Erythroblast (primary cell): ENCODE results near the gene FGD3.

Source experiments
- DNase-seq, 2 experiments: peaks; one replicate each; lab custom pipeline; 2025; lab: John Stamatoyannopoulos, UW
- GATA1 ChIP-seq: IDR thresholded peaks from 2 replicates; pipeline ENCODE4 v1.6.1; 2011; ENCODE audit warnings: low read depth, mild to moderate bottlenecking, control low read depth, low read length, moderate library complexity
- POLR2A ChIP-seq: IDR thresholded peaks from 2 replicates; pipeline ENCODE4 v1.6.1; 2011; ENCODE audit warnings: mild to moderate bottlenecking, low read length

The FGD3 gene

DNA sequence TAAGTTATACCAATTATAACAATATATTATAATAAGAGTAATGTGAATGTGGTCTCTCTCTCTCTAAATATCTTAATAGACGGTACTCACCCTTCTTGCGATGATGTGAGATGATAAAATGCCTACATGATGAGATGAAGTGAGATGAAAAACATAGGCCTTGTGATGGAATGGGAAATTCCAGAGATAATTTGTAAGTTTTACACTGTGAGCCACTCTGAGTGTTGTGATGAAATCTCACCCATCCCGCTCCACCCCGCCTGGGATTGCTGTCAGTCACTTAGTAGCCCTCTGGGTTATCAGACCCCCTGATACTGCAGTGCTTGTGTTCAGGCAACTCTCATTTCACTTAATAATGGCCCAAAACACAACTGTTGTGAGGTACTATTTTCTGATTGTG is 121.6 kb downstream of the FGD3 start:
- DNase-seq, result no peak

GRCh38 chr9:93071464-93071863 is 124.1 kb downstream of the FGD3 start:
- TF ChIP-seq POLR2A, result no peak
- TF ChIP-seq GATA1, result no peak
- peak; percentile 85 to 89 for DNase-seq

More for the DNA sequence above, 121.6 kb downstream of the FGD3 start:
- TF ChIP-seq POLR2A (no peak), GATA1 (no peak)

DNA sequence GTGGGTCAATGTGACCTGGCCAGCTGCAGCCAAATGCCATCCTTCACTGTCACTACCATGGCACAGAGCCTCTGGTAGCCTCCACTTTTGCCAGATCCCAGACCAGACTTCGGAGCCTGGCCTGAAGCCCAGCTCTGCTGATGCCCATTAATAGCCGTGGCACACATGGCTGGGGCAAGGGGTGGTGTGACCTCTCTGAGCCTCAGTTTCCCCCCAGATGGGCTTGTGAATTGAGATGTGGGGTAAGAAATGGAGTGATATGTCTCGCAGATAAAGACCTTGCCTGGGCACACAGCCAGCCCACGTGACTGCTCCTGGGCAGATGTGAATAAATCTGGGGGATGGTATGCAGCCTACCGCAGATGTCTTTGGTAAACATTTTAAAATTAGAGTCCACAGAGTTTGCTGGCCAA is 125.1 kb downstream of the FGD3 start:
- DNase-seq, result peak; percentile 20 to 47
- TF ChIP-seq GATA1 (no peak), POLR2A (no peak)

- no peak for TF ChIP-seq POLR2A
- no peak for TF ChIP-seq GATA1
- DNase-seq, result no peak
These were observed 128.9 kb downstream of the FGD3 start for GRCh38 chr9:93076101-93076791.

- no peak for TF ChIP-seq GATA1
- no peak for TF ChIP-seq POLR2A
- DNase-seq, result no peak
These were observed 129.4 kb downstream of the FGD3 start for GRCh38 chr9:93076792-93077128.

GRCh38 chr9:93077367-93077766 is 130.0 kb downstream of the FGD3 start:
- DNase-seq, result no peak
- TF ChIP-seq GATA1, result no peak
- no peak for TF ChIP-seq POLR2A

GRCh38 chr9:93077811-93078210 is 130.5 kb downstream of the FGD3 start:
- no peak for DNase-seq
- TF ChIP-seq POLR2A (no peak), GATA1 (no peak)

- no peak for DNase-seq
- TF ChIP-seq POLR2A (no peak), GATA1 (no peak)
These were observed 132.0 kb downstream of the FGD3 start for GRCh38 chr9:93079371-93079770.

GRCh38 chr9:93080406-93080805 is 133.1 kb downstream of the FGD3 start:
- no peak for DNase-seq

GRCh38 chr9:93081081-93081529 is 133.8 kb downstream of the FGD3 start:
- DNase-seq, result no peak
- no peak for TF ChIP-seq POLR2A
- no peak for TF ChIP-seq GATA1

More at GRCh38 chr9:93080406-93080805, 133.1 kb downstream of the FGD3 start:
- TF ChIP-seq GATA1 (no peak), POLR2A (no peak)

- DNase-seq, result no peak
- no peak for TF ChIP-seq POLR2A
- no peak for TF ChIP-seq GATA1
These were observed 134.6 kb downstream of the FGD3 start for GRCh38 chr9:93081931-93082330.

- no peak for DNase-seq
- TF ChIP-seq POLR2A (no peak), GATA1 (no peak)
These were observed 135.6 kb downstream of the FGD3 start for GRCh38 chr9:93082841-93083411.

DNA sequence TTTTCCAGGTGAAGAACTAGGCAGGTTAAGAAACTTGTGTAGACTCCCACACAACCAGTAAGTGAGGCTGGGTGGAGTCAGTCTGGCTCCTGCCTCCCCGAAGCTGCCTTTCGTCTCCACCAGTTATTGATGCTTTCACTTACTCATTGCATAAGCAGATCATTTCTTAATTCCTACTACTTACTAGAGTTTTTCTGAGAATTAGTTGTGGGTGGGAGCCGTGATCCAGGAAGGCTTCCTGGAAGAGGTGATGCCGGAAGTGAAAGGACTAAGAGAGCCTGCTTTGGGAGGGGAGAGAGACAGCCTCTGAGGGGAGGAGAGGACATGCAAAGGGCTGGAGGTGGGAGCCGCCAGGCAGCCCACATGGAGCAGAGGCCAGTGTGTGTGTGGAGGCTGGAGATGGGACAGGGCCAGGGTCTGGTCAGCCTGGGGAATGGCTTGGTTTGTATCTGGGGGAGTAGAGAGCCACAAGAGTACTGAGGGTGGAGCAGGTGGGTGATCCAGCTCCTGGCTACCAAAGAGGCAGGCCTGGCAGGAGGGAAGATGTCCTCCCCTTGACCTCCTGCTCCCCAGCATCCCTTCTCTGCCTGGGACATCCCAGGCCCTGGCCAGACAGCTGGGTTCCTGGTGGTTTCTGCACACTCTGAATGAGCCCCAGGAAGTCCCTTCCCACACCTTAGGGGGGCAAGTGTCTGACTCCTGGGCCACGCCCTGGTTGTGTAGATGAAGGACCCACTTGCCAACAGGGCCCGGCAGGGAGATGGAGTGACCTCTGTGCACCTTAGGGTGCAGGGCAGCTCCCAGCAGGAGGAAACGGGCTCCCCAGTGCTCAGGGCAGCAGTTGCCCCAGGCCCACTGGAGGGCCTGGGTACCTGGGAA is 136.5 kb downstream of the FGD3 start:
- no peak for TF ChIP-seq POLR2A
- TF ChIP-seq GATA1, result no peak
- DNase-seq, result no peak

DNA sequence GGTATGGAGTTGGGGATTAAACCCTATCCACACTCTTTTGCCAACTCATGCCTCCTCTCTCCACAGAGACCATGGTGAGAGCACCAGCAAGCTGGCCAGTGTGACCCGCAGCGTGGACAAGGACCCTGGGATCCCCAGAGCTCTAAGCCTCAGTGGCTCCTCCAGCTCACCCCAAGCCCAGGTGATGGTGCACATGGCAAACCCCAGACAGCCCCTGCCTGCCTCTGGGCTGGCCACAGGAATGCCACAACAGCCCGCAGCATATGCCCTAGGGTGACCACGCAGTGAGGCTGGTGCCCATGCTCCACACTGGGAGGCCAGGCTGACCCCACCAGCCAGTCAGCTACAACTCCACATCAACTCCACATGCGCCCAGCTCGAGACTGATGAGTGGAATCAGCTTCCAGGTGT is 137.2 kb downstream of the FGD3 start:
- TF ChIP-seq POLR2A, result no peak
- no peak for TF ChIP-seq GATA1
- DNase-seq, result no peak
